HUDEP-2 (cell line): Measurements from ENCODE around the gene IRF9.
"Not testable (repeated sequence)": the region's sequence is repeated elsewhere in the genome, so short reads cannot be mapped to it uniquely, and the experiment has no call there.

ENCODE experiments used
- DNase-seq, 76 experiments: peaks; one replicate each; lab custom pipeline; 2025; ENCODE audit not compliant: unreplicated experiment in 76 of 76; lab: John Stamatoyannopoulos, UW

Gene IRF9

GRCh38 chr14:24189059-24189375, 28.0 kb downstream of the IRF9 start:
- DNase-seq = no peak

DNA sequence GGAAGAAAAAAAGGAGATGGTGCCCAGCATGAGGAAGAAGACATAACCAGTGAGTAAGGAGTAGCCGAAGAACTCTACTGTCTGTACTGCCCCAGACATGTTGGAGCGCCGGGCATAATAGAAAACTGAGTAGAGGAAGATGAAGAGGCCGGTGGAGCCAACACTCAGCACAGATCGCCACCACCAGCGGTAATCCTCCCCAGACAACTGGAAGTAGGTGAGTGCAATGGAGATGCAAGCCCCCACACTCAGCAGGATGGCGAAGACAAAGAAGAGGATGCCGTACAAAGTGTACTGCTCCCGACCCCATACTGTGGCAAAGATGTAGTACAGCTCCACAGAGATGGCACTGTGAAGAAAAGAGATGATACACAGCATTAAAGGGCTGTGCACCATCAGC, 28.4 kb downstream of the IRF9 start:
- no peak for DNase-seq

GRCh38 chr14:24190416-24190815, 29.4 kb downstream of the IRF9 start:
- no peak for DNase-seq

GRCh38 chr14:24192933-24193332, 31.9 kb downstream of the IRF9 start:
- DNase-seq = no peak

GRCh38 chr14:24194186-24194872, 33.3 kb downstream of the IRF9 start:
- DNase-seq = no peak

DNA sequence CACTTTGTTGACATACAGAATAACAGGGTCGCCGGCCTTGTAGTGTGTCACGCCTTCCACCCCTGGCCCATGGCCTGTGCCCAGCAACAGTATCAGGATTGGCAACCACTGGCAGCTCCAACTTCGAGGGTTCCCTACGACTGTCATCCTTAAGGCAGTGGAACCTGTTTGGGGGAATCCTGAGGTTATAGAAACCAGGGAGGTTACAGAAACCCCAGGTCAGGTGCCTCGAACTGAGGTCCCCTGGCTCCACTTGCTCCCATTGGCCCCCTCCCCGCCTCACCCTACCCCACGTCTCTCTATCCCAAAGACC, 33.8 kb downstream of the IRF9 start:
- no peak for DNase-seq

DNA sequence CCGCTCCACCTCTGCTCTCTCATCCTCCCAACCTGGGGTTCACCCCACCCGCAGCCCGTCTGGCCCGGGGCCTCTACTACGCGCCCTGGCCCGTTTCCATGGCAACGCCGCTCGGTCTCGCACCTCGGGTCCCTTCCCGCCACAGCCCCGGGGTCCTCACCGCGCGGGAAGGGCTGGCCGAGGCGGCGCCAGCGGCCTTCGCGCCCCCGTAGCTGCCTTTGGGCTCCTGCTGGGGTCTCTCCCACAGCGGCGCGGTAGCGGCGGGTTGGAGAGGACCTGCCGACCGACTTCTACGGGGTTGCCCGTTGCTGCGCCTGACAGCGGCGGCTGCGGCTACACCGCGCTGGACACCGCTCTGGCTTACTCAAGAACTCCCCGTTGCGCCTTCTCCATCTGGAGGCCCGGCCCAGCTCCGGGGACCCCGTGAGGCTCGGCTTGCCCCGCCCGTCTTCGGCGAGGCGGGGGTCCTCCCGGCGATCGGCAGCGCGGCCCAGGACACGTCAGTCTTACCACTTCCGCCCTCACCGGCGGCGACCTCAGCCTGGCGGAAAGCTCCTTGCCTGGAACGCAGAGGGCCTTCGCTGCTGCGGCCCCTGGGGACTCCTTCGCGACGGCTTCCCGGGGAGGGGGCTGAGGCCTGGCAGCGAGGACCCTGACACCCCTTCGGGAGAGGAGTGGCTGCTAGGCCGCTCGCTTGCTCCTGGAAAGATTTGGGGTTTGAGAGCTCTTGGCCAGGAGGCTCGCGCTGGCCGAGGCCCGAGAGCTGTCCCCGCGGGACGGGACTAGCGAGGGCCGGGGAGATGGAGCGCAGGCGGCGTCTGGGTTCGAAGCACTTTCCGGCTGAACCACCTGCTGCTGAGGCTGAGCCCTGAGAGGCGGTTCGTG, 34.4 kb downstream of the IRF9 start, which contains the start of gene TM9SF1:
TM9SF1 (minus strand) TSS at position 256 of the 885 bp plus-strand sequence. CDS start 422 bp downstream, outside the sequence.
- DNase-seq = peak in 75 of 76 experiments; percentile 22 to 95 (median 73)

GRCh38 chr14:24196071-24197055, 35.3 kb downstream of the IRF9 start:
- peak in 6 of 76 experiments; percentile 6 to 32 (median 12) for DNase-seq

- no peak for DNase-seq
Measured at GRCh38 chr14:24197056-24197450, 36.0 kb downstream of the IRF9 start.

DNA sequence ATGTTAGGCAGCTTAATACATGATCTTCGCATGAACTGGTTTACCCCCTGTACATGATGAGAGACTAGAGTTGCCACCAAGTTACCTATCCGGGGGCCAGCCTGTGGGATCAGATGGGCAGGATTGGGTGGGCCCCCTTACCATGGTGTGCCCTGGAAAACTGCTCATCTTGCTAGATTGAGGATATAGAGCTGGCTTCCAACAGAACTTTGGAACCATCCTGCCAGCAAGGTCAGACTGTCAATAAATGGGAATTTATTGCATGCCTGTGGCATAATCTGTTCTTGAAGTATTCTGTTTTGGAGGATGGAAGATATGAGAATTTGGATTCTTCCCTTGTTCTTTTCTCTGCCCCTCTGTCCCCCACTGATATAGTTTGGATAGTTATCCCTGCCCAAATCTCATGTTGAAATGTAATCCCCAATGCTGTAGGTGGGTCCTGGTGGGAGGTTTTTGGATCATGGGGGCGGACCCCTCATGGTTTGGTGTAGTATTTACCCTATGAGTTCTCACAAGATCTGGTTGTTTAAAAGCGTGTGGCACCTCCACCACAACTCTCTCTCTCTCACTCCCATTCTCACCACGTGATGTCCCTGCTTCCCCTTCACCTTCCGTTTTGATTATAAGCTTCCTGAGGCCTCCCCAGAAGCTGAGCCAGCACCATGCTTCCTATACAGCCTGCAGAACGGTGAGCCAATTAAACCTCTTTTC, 37.9 kb downstream of the IRF9 start:
- DNase-seq = no peak

- DNase-seq = not testable (repeated sequence)
Measured at GRCh38 chr14:24202538-24202937, 41.5 kb downstream of the IRF9 start.

- not testable (repeated sequence) for DNase-seq
Measured at GRCh38 chr14:24203249-24203886, 42.3 kb downstream of the IRF9 start.

DNA sequence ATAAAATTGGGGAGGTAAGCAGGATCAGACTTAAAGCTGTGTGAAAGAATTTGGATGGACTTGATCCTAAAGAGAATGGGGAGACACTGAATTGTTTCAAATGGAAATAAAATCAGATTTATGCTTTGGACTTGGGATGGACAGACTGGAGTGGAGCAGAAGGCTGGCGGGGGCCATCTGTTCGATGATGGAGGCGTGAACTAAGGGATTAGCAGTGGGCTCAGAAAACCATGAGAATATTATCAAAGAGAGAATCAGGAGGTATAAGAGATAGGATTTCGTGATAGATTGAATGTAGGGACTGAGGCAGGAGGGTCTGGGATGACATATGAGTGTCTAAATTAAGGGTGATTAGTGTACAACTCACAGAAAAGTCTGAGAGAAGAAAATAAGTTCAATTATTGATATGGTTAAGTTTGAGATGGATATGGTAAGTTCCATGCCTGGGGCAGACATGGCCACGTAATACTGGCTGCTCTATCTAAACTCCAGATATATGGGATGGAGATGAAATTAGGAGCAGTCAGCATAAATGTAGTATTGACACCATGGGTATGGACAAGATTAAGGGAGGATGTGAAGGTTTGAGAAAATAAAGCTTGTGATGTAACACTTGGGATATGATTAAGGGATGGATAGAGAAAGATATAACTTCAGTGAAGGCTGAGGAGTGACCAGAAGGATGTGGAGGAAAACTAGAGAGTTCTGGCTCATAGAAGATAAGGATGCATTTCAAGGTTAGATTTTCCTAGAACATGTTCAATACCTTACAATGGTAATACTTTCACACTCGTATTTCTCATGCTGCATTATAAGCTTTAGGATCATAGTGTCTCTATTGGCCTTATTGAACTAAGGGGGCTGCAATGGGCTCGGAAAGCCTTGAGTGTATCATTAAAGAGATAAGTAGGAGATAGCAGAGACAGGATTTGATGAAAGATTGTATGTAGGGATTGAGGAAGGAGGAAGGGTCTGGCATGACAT, 43.4 kb downstream of the IRF9 start:
- DNase-seq = no peak

- DNase-seq = no peak
Measured at GRCh38 chr14:24206260-24207103, 45.4 kb downstream of the IRF9 start.

DNA sequence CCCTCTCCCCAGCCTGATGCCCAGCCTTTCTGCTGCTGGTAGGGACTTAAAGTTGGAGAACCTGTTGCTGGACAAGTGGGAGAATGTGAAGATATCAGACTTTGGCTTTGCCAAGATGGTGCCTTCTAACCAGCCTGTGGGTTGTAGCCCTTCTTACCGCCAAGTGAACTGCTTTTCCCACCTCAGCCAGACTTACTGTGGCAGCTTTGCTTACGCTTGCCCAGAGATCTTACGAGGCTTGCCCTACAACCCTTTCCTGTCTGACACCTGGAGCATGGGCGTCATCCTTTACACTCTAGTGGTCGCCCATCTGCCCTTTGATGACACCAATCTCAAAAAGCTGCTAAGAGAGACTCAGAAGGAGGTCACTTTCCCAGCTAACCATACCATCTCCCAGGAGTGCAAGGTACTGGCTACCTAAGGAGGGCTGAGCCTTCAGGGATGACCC, 46.1 kb downstream of the IRF9 start:
- no peak for DNase-seq

GRCh38 chr14:24207625-24208024, 46.6 kb downstream of the IRF9 start:
- DNase-seq = no peak

- DNase-seq = no peak
Measured at GRCh38 chr14:24211311-24211710, 50.2 kb downstream of the IRF9 start.
